Upper lobe of right lung (tissue), 1 donor: Measurements from ENCODE around the gene TRIM25. TPM values are rescaled to one million over a fixed set of nuclear protein-coding genes. Genes with fewer than 3 reads are reported as not detected.

Experiments
- ATAC-seq: fragments of 200-7000 bp; cut with Tn5 transposase; one replicate; pipeline ENCODE4 v1.9.1; 2020; ENCODE audit warnings: mild to moderate bottlenecking, moderate library complexity
- DNase-seq: peaks from one replicate; pipeline ENCODE4 v3.0.0-alpha.2; 2020
- H3K27ac ChIP-seq: fragments of 200-600 bp; one replicate; pipeline ENCODE4 v1.8.0; 2022
- H3K27me3 ChIP-seq: fragments of 200-600 bp; one replicate; pipeline ENCODE4 v1.8.0; 2022; ENCODE audit warnings: mild to moderate bottlenecking
- H3K36me3 ChIP-seq: fragments of 200-600 bp; one replicate; pipeline ENCODE4 v1.8.0; 2022
- H3K4me1 ChIP-seq: fragments of 200-600 bp; one replicate; pipeline ENCODE4 v1.8.0; 2022
- H3K4me3 ChIP-seq: fragments of 200-600 bp; one replicate; pipeline ENCODE4 v1.8.0; 2022; ENCODE audit warnings: mild to moderate bottlenecking
- H3K9me3 ChIP-seq: fragments of 200-600 bp; one replicate; pipeline ENCODE4 v1.8.0; 2022
- CTCF ChIP-seq: fragments of 200-600 bp; IDR thresholded peaks from one replicate; pipeline ENCODE4 v1.8.0; 2022; ENCODE audit warnings: antibody characterized with exemption
- intact Hi-C: fragments of 100-400 bp; cut with DNase I; formaldehyde crosslinking; loops from one replicate; pipeline ENCODE4 v1.11.0; 2022
- total RNA-seq: library from RNA; stranded (reverse); fragmentation: NEBNext Ultra II Directional; extraction: Animal tissue kit (Norgen Biotek cat#: 25700); gene quantifications from one replicate; pipeline ENCODE4 v1.2.1, GENCODE V29; 2021
- donor health status: DM: no; HTN: yes; CAD: no; lungs with severe emphysema.

TRIM25 gene
- total RNA-seq, 1 donor from 2014 or later: 89.3 TPM

- H3K9me3 ChIP-seq: no peaks in the 10 kb centered on the region
- no peak for TF ChIP-seq CTCF
- DNase-seq (no peak), ATAC-seq (no peak)
- H3K4me3 ChIP-seq: no peak overlapping the region
- H3K4me1 ChIP-seq: peaks cover 15% of the 10 kb centered on the region
- H3K36me3 ChIP-seq: no peaks in the 10 kb centered on the region
- H3K27ac ChIP-seq: no peak overlapping the region
- intact Hi-C loops: no loop called here
- no peaks in the 10 kb centered on the region for H3K27me3 ChIP-seq
These were observed 71.3 kb downstream of the TRIM25 start for GRCh38 chr17:56842577-56842976.

GRCh38 chr17:56838687-56839086, 75.2 kb downstream of the TRIM25 start:
- no peak overlapping the region for H3K4me3 ChIP-seq
- no peaks in the 10 kb centered on the region for H3K9me3 ChIP-seq
- intact Hi-C loops: no loop called here
- TF ChIP-seq CTCF: no peak
- ATAC-seq: no peak
- no peaks in the 10 kb centered on the region for H3K27me3 ChIP-seq
- no peak for DNase-seq
- peaks cover 22% of the 10 kb centered on the region for H3K4me1 ChIP-seq
- no peaks in the 10 kb centered on the region for H3K36me3 ChIP-seq
- no peak overlapping the region for H3K27ac ChIP-seq

Other genes with a start within 250 kb of the TRIM25 start
- 3.8 TPM for gene C17orf67, start 80.1 kb downstream of the TRIM25 start, total RNA-seq
- gene DGKE, start 79.9 kb downstream of the TRIM25 start, total RNA-seq: 10.4 TPM
- 13.3 TPM for gene COIL, start 47.0 kb upstream of the TRIM25 start, total RNA-seq
- gene SCPEP1, start 64.1 kb upstream of the TRIM25 start, total RNA-seq: 176 TPM
- gene AKAP1, start 171.2 kb upstream of the TRIM25 start, total RNA-seq: 59.9 TPM